Neutrophil (primary cell): ENCODE measurements around the gene PRKG1.

Source experiments
- H3K27ac ChIP-seq: fragments of 200-600 bp; sonication (generic); 2 replicates; pipeline ENCODE4 v1.5.1; 2016; ENCODE audit warnings: mild to moderate bottlenecking, moderate library complexity
- H3K27me3 ChIP-seq: fragments of 200-600 bp; sonication (generic); 2 replicates; pipeline ENCODE4 v1.6.0; 2016; ENCODE audit warnings: mild to moderate bottlenecking
- H3K36me3 ChIP-seq: fragments of 200-600 bp; sonication (generic); 2 replicates; pipeline ENCODE4 v1.5.1; 2017
- H3K4me1 ChIP-seq, 2 experiments: fragments of 200-600 bp in 1 of 2; sonication (generic) in 1 of 2; 1 replicate in 1 of 2; 2 replicates in 1 of 2; pipeline versions ENCODE4 v1.5.1 to v1.6.1; 2013 to 2016; ENCODE audit warnings: low read depth in 1 of 2, low read length in 1 of 2, mild to moderate bottlenecking in 1 of 2, moderate library complexity in 1 of 2; ENCODE audit not compliant: control insufficient read depth in 1 of 2, insufficient read depth in 1 of 2
- H3K4me3 ChIP-seq, 2 experiments: fragments of 200-600 bp in 1 of 2; sonication (generic) in 1 of 2; 1 replicate in 1 of 2; 2 replicates in 1 of 2; pipeline ENCODE4 v1.5.1; 2013 to 2016; ENCODE audit warnings: low read depth in 1 of 2, low read length in 1 of 2, mild to moderate bottlenecking in 1 of 2, moderate library complexity in 1 of 2
- H3K9me3 ChIP-seq: fragments of 200-600 bp; sonication (generic); 2 replicates; pipeline ENCODE4 v1.5.1; 2016
- TF ChIP-seq, protein P1 (sequence below): fragments of 200-600 bp; sonication (generic); IDR thresholded peaks from 2 replicates; pipeline ENCODE4 v1.5.1; 2016; ENCODE audit warnings: antibody characterized with exemption

The PRKG1 gene

DNA sequence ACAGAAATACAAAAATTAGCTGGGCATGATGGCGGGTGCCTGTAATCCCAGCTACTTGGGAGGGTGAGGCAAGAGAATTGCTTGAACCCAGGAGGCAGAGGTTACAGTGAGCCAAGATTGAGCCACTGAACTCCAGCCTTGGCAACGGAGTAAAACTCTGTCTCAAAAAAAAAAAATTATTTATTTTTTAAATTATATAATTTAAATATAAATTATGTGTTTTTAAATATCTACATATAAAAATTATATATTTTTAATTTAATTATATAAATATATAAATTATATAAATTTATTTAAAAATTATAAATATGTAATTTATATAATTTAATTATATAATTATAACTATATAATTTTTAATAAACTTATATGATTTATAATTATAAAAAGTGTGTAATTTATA is 51.2 kb downstream of the PRKG1 start:
- H3K4me3 ChIP-seq: no peak overlapping the region
- TF ChIP-seq, protein P1, sequence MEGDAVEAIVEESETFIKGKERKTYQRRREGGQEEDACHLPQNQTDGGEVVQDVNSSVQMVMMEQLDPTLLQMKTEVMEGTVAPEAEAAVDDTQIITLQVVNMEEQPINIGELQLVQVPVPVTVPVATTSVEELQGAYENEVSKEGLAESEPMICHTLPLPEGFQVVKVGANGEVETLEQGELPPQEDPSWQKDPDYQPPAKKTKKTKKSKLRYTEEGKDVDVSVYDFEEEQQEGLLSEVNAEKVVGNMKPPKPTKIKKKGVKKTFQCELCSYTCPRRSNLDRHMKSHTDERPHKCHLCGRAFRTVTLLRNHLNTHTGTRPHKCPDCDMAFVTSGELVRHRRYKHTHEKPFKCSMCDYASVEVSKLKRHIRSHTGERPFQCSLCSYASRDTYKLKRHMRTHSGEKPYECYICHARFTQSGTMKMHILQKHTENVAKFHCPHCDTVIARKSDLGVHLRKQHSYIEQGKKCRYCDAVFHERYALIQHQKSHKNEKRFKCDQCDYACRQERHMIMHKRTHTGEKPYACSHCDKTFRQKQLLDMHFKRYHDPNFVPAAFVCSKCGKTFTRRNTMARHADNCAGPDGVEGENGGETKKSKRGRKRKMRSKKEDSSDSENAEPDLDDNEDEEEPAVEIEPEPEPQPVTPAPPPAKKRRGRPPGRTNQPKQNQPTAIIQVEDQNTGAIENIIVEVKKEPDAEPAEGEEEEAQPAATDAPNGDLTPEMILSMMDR: no peak
- H3K9me3 ChIP-seq: no peaks in the 10 kb centered on the region
- no peaks in the 10 kb centered on the region for H3K27me3 ChIP-seq
- no peaks in the 10 kb centered on the region for H3K36me3 ChIP-seq
- no peaks in the 10 kb centered on the region for H3K4me1 ChIP-seq
- H3K27ac ChIP-seq: no peak overlapping the region

DNA sequence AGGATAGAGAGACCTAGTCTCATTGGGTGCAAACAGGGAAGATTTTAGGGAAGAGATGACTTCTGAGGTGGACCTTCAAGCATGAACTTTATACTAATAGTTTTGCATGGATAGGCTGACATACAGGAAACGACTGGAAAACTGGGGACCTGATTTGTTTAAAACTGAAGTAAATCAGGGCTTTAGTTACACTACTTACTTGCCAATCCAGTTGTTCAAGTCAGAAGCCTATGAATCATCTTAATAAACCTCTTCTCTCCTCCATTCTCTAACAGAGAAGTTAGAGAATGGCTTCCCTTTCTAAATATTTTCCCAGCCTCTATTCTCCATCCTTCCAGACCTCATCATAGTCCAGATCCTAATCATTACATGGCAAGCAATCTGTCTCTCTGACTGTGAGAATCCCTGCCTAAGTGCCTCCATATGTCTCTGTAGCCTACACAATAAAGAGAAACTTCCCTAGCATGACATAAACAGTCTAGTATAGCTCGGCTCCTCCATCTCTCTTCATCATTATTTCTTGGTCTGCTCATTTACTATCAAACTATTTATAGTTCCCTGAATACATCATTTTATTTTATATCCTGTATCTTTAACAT is 55.8 kb downstream of the PRKG1 start:
- Histone ChIP-seq H3K27me3 (no peaks in the 10 kb centered on the region), H3K27ac (no peak overlapping the region), H3K36me3 (no peaks in the 10 kb centered on the region), H3K4me1 (no peaks in the 10 kb centered on the region), H3K4me3 (no peak overlapping the region), H3K9me3 (no peaks in the 10 kb centered on the region)
- TF ChIP-seq, protein P1: no peak

DNA sequence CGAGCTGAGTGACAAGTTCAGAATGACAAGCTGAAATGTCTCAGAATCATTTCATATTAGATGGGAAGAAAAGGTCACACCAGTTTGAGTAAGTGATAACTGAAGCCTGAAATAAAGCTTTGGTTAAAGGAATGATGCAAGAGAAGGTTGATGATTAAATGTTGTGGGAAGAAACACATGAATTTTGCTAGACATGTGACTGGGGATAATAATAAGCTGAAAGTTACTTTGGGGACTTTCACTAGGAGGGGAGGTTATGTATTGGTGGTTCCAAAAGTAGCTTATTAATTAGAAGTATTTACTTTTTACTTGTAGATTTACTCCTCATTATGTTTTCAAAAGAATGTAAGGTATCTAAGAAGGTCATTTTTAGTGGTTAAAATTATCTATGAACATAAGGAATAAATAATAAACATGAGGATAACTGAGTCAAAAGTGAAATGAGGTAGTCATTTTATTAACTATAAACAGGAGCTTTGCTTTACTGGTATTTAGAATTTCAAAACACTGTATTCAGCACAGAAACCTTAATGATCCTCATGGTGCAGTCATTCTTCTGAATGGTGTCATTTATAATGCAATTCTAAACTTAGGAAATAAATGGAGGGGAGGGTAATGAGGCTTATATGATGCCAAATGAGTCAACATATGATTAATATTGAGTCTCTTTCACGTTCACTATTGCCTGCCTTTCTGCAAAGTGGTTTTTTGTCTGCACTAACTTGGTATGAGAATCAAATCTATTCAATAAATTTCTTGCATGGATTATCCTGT is 63.7 kb downstream of the PRKG1 start:
- Histone ChIP-seq H3K4me1 (no peaks in the 10 kb centered on the region), H3K27me3 (no peaks in the 10 kb centered on the region), H3K27ac (no peak overlapping the region), H3K9me3 (no peaks in the 10 kb centered on the region), H3K36me3 (no peaks in the 10 kb centered on the region), H3K4me3 (no peak overlapping the region)
- TF ChIP-seq, protein P1: no peak

DNA sequence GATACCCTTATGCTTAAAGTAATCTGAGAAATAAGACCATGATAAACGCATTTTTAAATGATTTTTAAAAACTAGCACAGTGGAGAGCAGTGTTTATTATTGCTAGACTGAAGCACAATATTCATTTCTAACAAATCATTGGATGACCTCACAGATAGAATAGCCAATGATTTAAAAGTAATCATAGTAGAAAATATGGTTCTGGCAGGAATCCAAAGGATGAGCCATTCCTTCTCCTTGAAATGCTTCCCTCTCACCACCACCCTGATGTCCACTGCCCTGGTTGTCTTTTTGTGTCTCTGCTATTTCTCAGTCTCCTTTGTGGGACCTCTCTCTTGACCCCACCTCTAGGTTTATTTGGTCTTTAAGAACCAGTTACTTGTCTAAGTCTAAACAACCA is 64.9 kb downstream of the PRKG1 start:
- Histone ChIP-seq H3K9me3 (no peaks in the 10 kb centered on the region), H3K4me1 (no peaks in the 10 kb centered on the region), H3K4me3 (no peak overlapping the region), H3K27ac (no peak overlapping the region), H3K36me3 (no peaks in the 10 kb centered on the region), H3K27me3 (no peaks in the 10 kb centered on the region)
- TF ChIP-seq, protein P1: no peak

DNA sequence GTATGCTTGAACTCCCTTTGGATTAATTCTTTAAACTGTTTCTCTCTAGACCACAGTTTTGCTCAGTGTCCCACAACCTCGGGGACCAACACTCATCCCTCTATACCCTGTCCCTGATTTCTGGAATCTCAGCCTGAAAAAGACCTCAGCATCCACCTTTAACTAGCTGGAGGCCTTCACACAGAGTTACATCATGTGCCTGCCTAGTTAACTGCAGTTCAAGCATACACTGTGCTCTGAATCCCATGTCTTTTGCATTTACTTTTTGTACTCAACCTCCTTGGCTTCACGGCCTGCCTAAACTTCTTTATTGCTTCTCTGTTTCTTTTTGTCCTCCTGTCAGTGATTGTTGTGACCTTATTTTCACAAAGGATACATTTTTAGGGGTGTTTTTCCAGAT is 66.7 kb downstream of the PRKG1 start:
- H3K36me3 ChIP-seq: no peaks in the 10 kb centered on the region

More for the DNA sequence above, 66.7 kb downstream of the PRKG1 start:
- no peaks in the 10 kb centered on the region for H3K4me1 ChIP-seq
- TF ChIP-seq, protein P1: no peak
- no peak overlapping the region for H3K27ac ChIP-seq
- H3K9me3 ChIP-seq: no peaks in the 10 kb centered on the region
- H3K4me3 ChIP-seq: no peak overlapping the region
- H3K27me3 ChIP-seq: no peaks in the 10 kb centered on the region
